Activated T-helper 1 cell treated with anti-CD3 and anti-CD28 coated beads, Interleukin-2, amount 50 U/mL, for 16 hours (primary cell): Measurements from ENCODE around the gene RPS6KA2.

Experiments used
- DNase-seq, 2 donors: peaks; one replicate each; pipeline ENCODE4 v3.0.0-alpha.2; 2020; ENCODE audit warnings: low read depth in 1 of 2, low spot score in 1 of 2

RPS6KA2 gene

GRCh38 chr6:166430269-166430668 is 196.8 kb downstream of the RPS6KA2 start:
- DNase-seq = no peak

- DNase-seq = no peak
These were observed 202.6 kb downstream of the RPS6KA2 start for GRCh38 chr6:166424431-166424830.

GRCh38 chr6:166423781-166424180 is 203.3 kb downstream of the RPS6KA2 start:
- DNase-seq = no peak

GRCh38 chr6:166423051-166423745 is 203.9 kb downstream of the RPS6KA2 start:
- no peak for DNase-seq

- no peak for DNase-seq
These were observed 204.7 kb downstream of the RPS6KA2 start for GRCh38 chr6:166422201-166422940.

GRCh38 chr6:166420351-166420750 is 206.7 kb downstream of the RPS6KA2 start:
- no peak for DNase-seq

- no peak for DNase-seq
These were observed 207.3 kb downstream of the RPS6KA2 start for GRCh38 chr6:166419717-166420116.

GRCh38 chr6:166419286-166419685 is 207.8 kb downstream of the RPS6KA2 start:
- peak; percentile 35 to 39 for DNase-seq

GRCh38 chr6:166418691-166419143 is 208.3 kb downstream of the RPS6KA2 start:
- no peak for DNase-seq

GRCh38 chr6:166417285-166417691 is 209.8 kb downstream of the RPS6KA2 start:
- DNase-seq = peak in 1 of 2 donors; percentile 32

GRCh38 chr6:166415833-166416347 is 211.2 kb downstream of the RPS6KA2 start:
- no peak for DNase-seq

GRCh38 chr6:166415306-166415705 is 211.7 kb downstream of the RPS6KA2 start:
- DNase-seq = peak in 1 of 2 donors; percentile 30

GRCh38 chr6:166413491-166413951 is 213.5 kb downstream of the RPS6KA2 start:
- no peak for DNase-seq

GRCh38 chr6:166412911-166413384 is 214.1 kb downstream of the RPS6KA2 start:
- DNase-seq = no peak

GRCh38 chr6:166412156-166412910 is 214.7 kb downstream of the RPS6KA2 start:
- no peak for DNase-seq

- DNase-seq = no peak
These were observed 215.3 kb downstream of the RPS6KA2 start for GRCh38 chr6:166411721-166412151.

- no peak for DNase-seq
These were observed 215.8 kb downstream of the RPS6KA2 start for GRCh38 chr6:166411271-166411670.

GRCh38 chr6:166410426-166410935 is 216.6 kb downstream of the RPS6KA2 start:
- DNase-seq = no peak

GRCh38 chr6:166408936-166409755 is 217.9 kb downstream of the RPS6KA2 start:
- DNase-seq = no peak

- DNase-seq = no peak
These were observed 220.9 kb downstream of the RPS6KA2 start for GRCh38 chr6:166406197-166406596.
